Prostate gland (tissue), 2 donors: Measurements from ENCODE around the gene PFKP. TPM values are rescaled to one million over a fixed set of nuclear protein-coding genes. Genes with fewer than 3 reads are reported as not detected.

Experiments
- DNase-seq: peaks from one replicate; pipeline ENCODE4 v3.0.0-alpha.2; 2019; ENCODE audit warnings: low spot score
- H3K27ac ChIP-seq, 2 donors: fragments of 200-600 bp; sonication (generic); 2 replicates each; pipeline ENCODE4 v1.5.1; 2017 to 2019
- H3K27me3 ChIP-seq: fragments of 200-600 bp; sonication (generic); replicated peaks from 2 replicates; pipeline ENCODE4 v1.5.1; 2019; ENCODE audit not compliant: insufficient read depth
- H3K36me3 ChIP-seq, 2 donors: fragments of 200-600 bp; sonication (generic); 1 replicate in 1 of 2; 2 replicates in 1 of 2; pipeline versions ENCODE4 v1.5.1 to v1.8.1; 2017 to 2019
- H3K4me1 ChIP-seq: fragments of 200-600 bp; sonication (generic); replicated peaks from 2 replicates; pipeline ENCODE4 v1.5.1; 2019
- H3K4me3 ChIP-seq, 2 donors: fragments of 200-600 bp; sonication (generic); 2 replicates each; pipeline ENCODE4 v1.5.1; 2017 to 2019
- H3K9me3 ChIP-seq: fragments of 200-600 bp; sonication (generic); 2 replicates; pipeline ENCODE4 v1.5.1; 2017
- CTCF ChIP-seq, 4 experiments: fragments of 200-600 bp in 2 of 4; fragments of 450-650 bp in 2 of 4; sonication (generic) in 2 of 4; IDR thresholded peaks; 1 replicate in 3 of 4; 2 replicates in 1 of 4; pipeline ENCODE4 v1.5.1; 2016 to 2019; ENCODE audit warnings: antibody characterized with exemption in 4 of 4, mild to moderate bottlenecking in 2 of 4, moderate library complexity in 2 of 4
- POLR2A ChIP-seq: fragments of 450-650 bp; IDR thresholded peaks from one replicate; pipeline ENCODE4 v1.6.1; 2016; ENCODE audit warnings: antibody characterized with exemption, mild to moderate bottlenecking
- POLR2AphosphoS5 ChIP-seq: sonication (generic); formaldehyde crosslinking; IDR thresholded peaks from one replicate; pipeline ENCODE4 v1.6.1; 2017; ENCODE audit warnings: antibody characterized with exemption
- WGBS: methylation state at CpG from one replicate; pipeline ENCODE4 v1.1.5; 2018; 5-methylcytosine and 5-hydroxymethylcytosine counted together
- intact Hi-C: fragments of 100-400 bp; cut with DNase I; formaldehyde crosslinking; loops from one replicate; pipeline ENCODE4 v1.14.2; 2022
- total RNA-seq, 2 donors: library from RNA; depleted of rRNA; stranded (reverse); fragments of >200 nt; gene quantifications; one replicate each; pipeline ENCODE4 v1.1.0, GENCODE V29; 2016

The PFKP gene
- total RNA-seq, 2 donors from 2014 or later = 35.1 to 86.9 TPM

GRCh38 chr10:3068968-3069737 lies 1.8 kb downstream of the PFKP start:
- intact Hi-C loops = loop anchor here (5.0 kb wide), 1 partner anchor 103 kb away; the partner anchor contains the start of gene PITRM1

GRCh38 chr10:3069876-3070275 lies 2.5 kb downstream of the PFKP start:
- 94% methylated on average over 11 of the region's 11 CpGs for WGBS
- H3K27ac ChIP-seq = no peak overlapping the region
- intact Hi-C loops = loop anchor here (5.0 kb wide), 1 partner anchor 102 kb away; the partner anchor contains the start of gene PITRM1
- H3K27me3 ChIP-seq = no peaks in the 10 kb centered on the region
- no peaks in the 10 kb centered on the region for H3K36me3 ChIP-seq
- no peak for TF ChIP-seq POLR2AphosphoS5
- TF ChIP-seq CTCF (IDR thresholded peaks at IDR 0.05) = no peak
- no peak for TF ChIP-seq POLR2A
- H3K4me1 ChIP-seq = peaks cover 3% of the 10 kb centered on the region
- H3K4me3 ChIP-seq = no peak overlapping the region
- DNase-seq = no peak
- no peaks in the 10 kb centered on the region for H3K9me3 ChIP-seq

More at GRCh38 chr10:3068968-3069737, 1.8 kb downstream of the PFKP start:
- H3K27me3 ChIP-seq = no peaks in the 10 kb centered on the region
- peak overlapping the region; percentile 59 to 70 for H3K27ac ChIP-seq
- H3K9me3 ChIP-seq = no peaks in the 10 kb centered on the region
- H3K4me1 ChIP-seq = peaks cover 3% of the 10 kb centered on the region
- no peaks in the 10 kb centered on the region for H3K36me3 ChIP-seq
- DNase-seq = no peak
- TF ChIP-seq POLR2A = no peak
- TF ChIP-seq CTCF (IDR thresholded peaks at IDR 0.05) = no peak
- no peak for TF ChIP-seq POLR2AphosphoS5
- WGBS = 15% methylated on average over 49 of the region's 57 CpGs
- H3K4me3 ChIP-seq = peak overlapping the region; percentile 52 to 72

- Histone ChIP-seq H3K9me3 (no peaks in the 10 kb centered on the region), H3K27me3 (no peaks in the 10 kb centered on the region), H3K4me3 (no peak overlapping the region), H3K27ac (no peak overlapping the region), H3K4me1 (peaks cover 3% of the 10 kb centered on the region), H3K36me3 (no peaks in the 10 kb centered on the region)
- intact Hi-C loops = no loop called here
- 94% methylated on average over 13 of the region's 13 CpGs for WGBS
- no peak for TF ChIP-seq POLR2AphosphoS5
- TF ChIP-seq POLR2A = no peak
- TF ChIP-seq CTCF (IDR thresholded peaks at IDR 0.05) = no peak
- no peak for DNase-seq
These were observed 4.3 kb downstream of the PFKP start for GRCh38 chr10:3071405-3072198.

- H3K9me3 ChIP-seq = no peaks in the 10 kb centered on the region
- H3K27ac ChIP-seq = no peak overlapping the region
- DNase-seq = no peak
- no peaks in the 10 kb centered on the region for H3K4me1 ChIP-seq
- intact Hi-C loops = no loop called here
- no peaks in the 10 kb centered on the region for H3K36me3 ChIP-seq
- TF ChIP-seq POLR2AphosphoS5 (no peak), CTCF (IDR thresholded peaks at IDR 0.05) (no peak), POLR2A (no peak)
- no peak overlapping the region for H3K4me3 ChIP-seq
- no peaks in the 10 kb centered on the region for H3K27me3 ChIP-seq
- WGBS = 94% methylated on average over 10 of the region's 10 CpGs
These were observed 5.5 kb downstream of the PFKP start for GRCh38 chr10:3072641-3073360.
